ENCODE results near the gene SPATA46. TPM values are rescaled to one million over a fixed set of nuclear protein-coding genes. Genes with fewer than 3 reads are reported as not detected.

SPATA46 gene
- total and polyA plus RNA-seq, 2 experiments from 2014 or later: not detected

- no peak for ATAC-seq
- Histone ChIP-seq H3K4me3 (no peak overlapping the region), H2AFZ (no peak overlapping the region), H3K27me3 (ENCODE audit: insufficient read depth) (no peaks in the 10 kb centered on the region), H3K27ac (ENCODE audit: low read depth) (no peak overlapping the region), H3K79me2 (replicated peaks; ENCODE audit: insufficient read depth) (no peaks in the 10 kb centered on the region), H3K36me3 (ENCODE audit: insufficient read depth) (no peaks in the 10 kb centered on the region), H4K20me1 (replicated peaks; ENCODE audit: insufficient read depth) (no peaks in the 10 kb centered on the region; the same call in 1 of the 2 replicates), H3K9me2 (ENCODE audit: insufficient read depth) (no peaks in the 10 kb centered on the region), H3F3A (replicated peaks; ENCODE audit: low read depth) (no peaks in the 10 kb centered on the region), H3K4me2 (no peak overlapping the region), H3K4me1 (ENCODE audit: insufficient read depth) (no peaks in the 10 kb centered on the region)
- Mint-ChIP-seq H3K27me3 (ENCODE audit: insufficient read depth, low read depth, poor library complexity) (peaks cover 3% of the 10 kb centered on the region), H3K9me3 (no peaks in the 10 kb centered on the region), H3K4me3 (no peak overlapping the region), H3K27ac (no peak overlapping the region), H3K4me1 (no peaks in the 10 kb centered on the region), H3K36me3 (ENCODE audit: low read depth) (no peaks in the 10 kb centered on the region)
- no peak for TF ChIP-seq NANOG (IDR thresholded peaks at IDR 0.05; ENCODE audit: borderline replicate concordance)
- TF ChIP-seq, protein P1, sequence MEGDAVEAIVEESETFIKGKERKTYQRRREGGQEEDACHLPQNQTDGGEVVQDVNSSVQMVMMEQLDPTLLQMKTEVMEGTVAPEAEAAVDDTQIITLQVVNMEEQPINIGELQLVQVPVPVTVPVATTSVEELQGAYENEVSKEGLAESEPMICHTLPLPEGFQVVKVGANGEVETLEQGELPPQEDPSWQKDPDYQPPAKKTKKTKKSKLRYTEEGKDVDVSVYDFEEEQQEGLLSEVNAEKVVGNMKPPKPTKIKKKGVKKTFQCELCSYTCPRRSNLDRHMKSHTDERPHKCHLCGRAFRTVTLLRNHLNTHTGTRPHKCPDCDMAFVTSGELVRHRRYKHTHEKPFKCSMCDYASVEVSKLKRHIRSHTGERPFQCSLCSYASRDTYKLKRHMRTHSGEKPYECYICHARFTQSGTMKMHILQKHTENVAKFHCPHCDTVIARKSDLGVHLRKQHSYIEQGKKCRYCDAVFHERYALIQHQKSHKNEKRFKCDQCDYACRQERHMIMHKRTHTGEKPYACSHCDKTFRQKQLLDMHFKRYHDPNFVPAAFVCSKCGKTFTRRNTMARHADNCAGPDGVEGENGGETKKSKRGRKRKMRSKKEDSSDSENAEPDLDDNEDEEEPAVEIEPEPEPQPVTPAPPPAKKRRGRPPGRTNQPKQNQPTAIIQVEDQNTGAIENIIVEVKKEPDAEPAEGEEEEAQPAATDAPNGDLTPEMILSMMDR (conservative IDR thresholded peaks at IDR 0.05; ENCODE audit: low read depth in 2 of 2): no peak
- TF ChIP-seq STAT1 (IDR thresholded peaks at IDR 0.05; ENCODE audit: unreplicated experiment): no peak
- no peak for TF ChIP-seq ETS1 (IDR thresholded peaks at IDR 0.05)
- no peak for TF ChIP-seq JUNB (IDR thresholded peaks at IDR 0.05; ENCODE audit: unreplicated experiment)
- TF ChIP-seq EZH2phosphoT487 (IDR thresholded peaks at IDR 0.05; ENCODE audit: unreplicated experiment): no peak
- no peak for TF ChIP-seq REST (IDR thresholded peaks at IDR 0.05; ENCODE audit: unreplicated experiment)
- TF ChIP-seq EZH2 (IDR thresholded peaks at IDR 0.05; ENCODE audit: low read depth, unreplicated experiment): no peak
- TF ChIP-seq, protein P2, sequence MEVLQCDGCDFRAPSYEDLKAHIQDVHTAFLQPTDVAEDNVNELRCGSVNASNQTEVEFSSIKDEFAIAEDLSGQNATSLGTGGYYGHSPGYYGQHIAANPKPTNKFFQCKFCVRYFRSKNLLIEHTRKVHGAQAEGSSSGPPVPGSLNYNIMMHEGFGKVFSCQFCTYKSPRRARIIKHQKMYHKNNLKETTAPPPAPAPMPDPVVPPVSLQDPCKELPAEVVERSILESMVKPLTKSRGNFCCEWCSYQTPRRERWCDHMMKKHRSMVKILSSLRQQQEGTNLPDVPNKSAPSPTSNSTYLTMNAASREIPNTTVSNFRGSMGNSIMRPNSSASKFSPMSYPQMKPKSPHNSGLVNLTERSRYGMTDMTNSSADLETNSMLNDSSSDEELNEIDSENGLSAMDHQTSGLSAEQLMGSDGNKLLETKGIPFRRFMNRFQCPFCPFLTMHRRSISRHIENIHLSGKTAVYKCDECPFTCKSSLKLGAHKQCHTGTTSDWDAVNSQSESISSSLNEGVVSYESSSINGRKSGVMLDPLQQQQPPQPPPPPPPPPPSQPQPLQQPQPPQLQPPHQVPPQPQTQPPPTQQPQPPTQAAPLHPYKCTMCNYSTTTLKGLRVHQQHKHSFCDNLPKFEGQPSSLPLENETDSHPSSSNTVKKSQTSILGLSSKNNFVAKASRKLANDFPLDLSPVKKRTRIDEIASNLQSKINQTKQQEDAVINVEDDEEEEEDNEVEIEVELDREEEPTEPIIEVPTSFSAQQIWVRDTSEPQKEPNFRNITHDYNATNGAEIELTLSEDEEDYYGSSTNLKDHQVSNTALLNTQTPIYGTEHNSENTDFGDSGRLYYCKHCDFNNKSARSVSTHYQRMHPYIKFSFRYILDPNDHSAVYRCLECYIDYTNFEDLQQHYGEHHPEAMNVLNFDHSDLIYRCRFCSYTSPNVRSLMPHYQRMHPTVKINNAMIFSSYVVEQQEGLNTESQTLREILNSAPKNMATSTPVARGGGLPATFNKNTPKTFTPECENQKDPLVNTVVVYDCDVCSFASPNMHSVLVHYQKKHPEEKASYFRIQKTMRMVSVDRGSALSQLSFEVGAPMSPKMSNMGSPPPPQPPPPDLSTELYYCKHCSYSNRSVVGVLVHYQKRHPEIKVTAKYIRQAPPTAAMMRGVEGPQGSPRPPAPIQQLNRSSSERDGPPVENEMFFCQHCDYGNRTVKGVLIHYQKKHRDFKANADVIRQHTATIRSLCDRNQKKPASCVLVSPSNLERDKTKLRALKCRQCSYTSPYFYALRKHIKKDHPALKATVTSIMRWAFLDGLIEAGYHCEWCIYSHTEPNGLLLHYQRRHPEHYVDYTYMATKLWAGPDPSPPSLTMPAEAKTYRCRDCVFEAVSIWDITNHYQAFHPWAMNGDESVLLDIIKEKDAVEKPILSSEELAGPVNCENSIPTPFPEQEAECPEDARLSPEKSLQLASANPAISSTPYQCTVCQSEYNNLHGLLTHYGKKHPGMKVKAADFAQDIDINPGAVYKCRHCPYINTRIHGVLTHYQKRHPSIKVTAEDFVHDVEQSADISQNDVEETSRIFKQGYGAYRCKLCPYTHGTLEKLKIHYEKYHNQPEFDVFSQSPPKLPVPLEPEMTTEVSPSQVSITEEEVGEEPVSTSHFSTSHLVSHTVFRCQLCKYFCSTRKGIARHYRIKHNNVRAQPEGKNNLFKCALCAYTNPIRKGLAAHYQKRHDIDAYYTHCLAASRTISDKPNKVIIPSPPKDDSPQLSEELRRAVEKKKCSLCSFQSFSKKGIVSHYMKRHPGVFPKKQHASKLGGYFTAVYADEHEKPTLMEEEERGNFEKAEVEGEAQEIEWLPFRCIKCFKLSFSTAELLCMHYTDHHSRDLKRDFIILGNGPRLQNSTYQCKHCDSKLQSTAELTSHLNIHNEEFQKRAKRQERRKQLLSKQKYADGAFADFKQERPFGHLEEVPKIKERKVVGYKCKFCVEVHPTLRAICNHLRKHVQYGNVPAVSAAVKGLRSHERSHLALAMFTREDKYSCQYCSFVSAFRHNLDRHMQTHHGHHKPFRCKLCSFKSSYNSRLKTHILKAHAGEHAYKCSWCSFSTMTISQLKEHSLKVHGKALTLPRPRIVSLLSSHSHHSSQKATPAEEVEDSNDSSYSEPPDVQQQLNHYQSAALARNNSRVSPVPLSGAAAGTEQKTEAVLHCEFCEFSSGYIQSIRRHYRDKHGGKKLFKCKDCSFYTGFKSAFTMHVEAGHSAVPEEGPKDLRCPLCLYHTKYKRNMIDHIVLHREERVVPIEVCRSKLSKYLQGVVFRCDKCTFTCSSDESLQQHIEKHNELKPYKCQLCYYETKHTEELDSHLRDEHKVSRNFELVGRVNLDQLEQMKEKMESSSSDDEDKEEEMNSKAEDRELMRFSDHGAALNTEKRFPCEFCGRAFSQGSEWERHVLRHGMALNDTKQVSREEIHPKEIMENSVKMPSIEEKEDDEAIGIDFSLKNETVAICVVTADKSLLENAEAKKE (CRISPR knock-in tag; IDR thresholded peaks at IDR 0.05): no peak
- no peak for TF ChIP-seq POLR2AphosphoS5 (IDR thresholded peaks at IDR 0.05; ENCODE audit: low read depth)
- no peak for DNase-seq (ENCODE audit: low spot score)
These were observed 50.1 kb downstream of the SPATA46 start for GRCh38 chr1:162326559-162326958.
